ENCODE results near the gene PSME3IP1. TPM values are rescaled to one million over a fixed set of nuclear protein-coding genes. Genes with fewer than 3 reads are reported as not detected.

Gene PSME3IP1
- total and polyA plus RNA-seq, 2 of the 4 experiments (the other 2 are of a cell fraction) = 50.2 to 75.2 TPM

DNA sequence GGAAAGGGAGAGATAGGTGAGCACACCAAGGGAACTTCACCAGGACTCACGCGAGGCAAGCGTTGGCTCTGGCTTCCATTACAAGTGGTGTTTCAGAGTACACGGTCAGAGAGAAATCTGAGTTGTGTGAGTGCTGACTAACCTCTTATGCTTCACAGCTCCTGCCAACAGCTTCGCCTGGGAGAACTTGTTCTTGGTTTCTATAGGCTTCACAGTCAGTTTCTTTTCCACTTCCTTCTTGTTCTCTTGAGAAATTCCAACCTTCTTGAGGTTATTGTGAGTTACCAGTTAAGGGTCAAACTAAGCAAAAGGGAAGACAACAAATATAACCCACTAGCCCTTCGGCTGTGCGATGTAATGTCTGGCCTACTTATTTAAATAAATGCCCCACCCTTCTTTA is 18.9 kb downstream of the PSME3IP1 start:
- CTCF ChIA-PET = no interaction called here
- no peaks in the 10 kb centered on the region for H3K4me1 ChIP-seq (ENCODE audit: control insufficient read depth, insufficient read depth, low read length)
- H4K5ac ChIP-seq (ENCODE audit: low read depth, low read length) = no peak overlapping the region
- peaks cover 45% of the 10 kb centered on the region for H3K36me3 ChIP-seq (ENCODE audit: control insufficient read depth, insufficient read depth, low read length)
- H3K56ac ChIP-seq (ENCODE audit: extremely low read depth, insufficient read depth, low read length) = no peak overlapping the region
- no CpG with 5 or more reads among the region's 7 CpGs for WGBS, 2 experiments (ENCODE audit: extremely low coverage in 2 of 2, insufficient read length in 1 of 2)
- no peak overlapping the region for H3K18ac ChIP-seq (ENCODE audit: low read depth, low read length)
- no peak overlapping the region for H3K27ac ChIP-seq (ENCODE audit: insufficient read depth, low read length)
- DNase-seq (peak; percentile 65), ATAC-seq (ENCODE audit: low read depth) (no peak)
- no peak overlapping the region for H3K14ac ChIP-seq (replicated peaks; ENCODE audit: low read depth, low read length)
- H2BK20ac ChIP-seq (ENCODE audit: low read depth, low read length) = no peak overlapping the region
- H4K20me1 ChIP-seq (ENCODE audit: insufficient read depth, low read length) = peaks cover 3% of the 10 kb centered on the region; the same call in 1 of the 2 replicates
- in situ Hi-C loops (cut with MboI; ENCODE audit: low sequenced_read_pairs) (loop anchor here (5.0 kb wide), 1 partner anchor 80 kb away; no protein-coding TSS in a partner anchor), intact Hi-C loops (cut with micrococcal nuclease) (loop anchor here (5.0 kb wide), 2 partner anchors 300 to 375 kb away; partner anchors contain the start of gene SLC12A3), dilution Hi-C loops (cut with HindIII; ENCODE audit: low sequenced_read_pairs, unreplicated experiment) (no loop called here)
- no peak for TF ChIP-seq MAZ (IDR thresholded peaks at IDR 0.05; ENCODE audit: borderline replicate concordance, low read depth, low read length)
- TF ChIP-seq, protein P1, sequence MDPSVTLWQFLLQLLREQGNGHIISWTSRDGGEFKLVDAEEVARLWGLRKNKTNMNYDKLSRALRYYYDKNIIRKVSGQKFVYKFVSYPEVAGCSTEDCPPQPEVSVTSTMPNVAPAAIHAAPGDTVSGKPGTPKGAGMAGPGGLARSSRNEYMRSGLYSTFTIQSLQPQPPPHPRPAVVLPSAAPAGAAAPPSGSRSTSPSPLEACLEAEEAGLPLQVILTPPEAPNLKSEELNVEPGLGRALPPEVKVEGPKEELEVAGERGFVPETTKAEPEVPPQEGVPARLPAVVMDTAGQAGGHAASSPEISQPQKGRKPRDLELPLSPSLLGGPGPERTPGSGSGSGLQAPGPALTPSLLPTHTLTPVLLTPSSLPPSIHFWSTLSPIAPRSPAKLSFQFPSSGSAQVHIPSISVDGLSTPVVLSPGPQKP (IDR thresholded peaks at IDR 0.05; ENCODE audit: borderline replicate concordance, low read depth, low read length) = no peak
- no peak for TF ChIP-seq NFE2L2 (IDR thresholded peaks at IDR 0.05; ENCODE audit: low read depth, low read length)
- TF ChIP-seq, protein P2, sequence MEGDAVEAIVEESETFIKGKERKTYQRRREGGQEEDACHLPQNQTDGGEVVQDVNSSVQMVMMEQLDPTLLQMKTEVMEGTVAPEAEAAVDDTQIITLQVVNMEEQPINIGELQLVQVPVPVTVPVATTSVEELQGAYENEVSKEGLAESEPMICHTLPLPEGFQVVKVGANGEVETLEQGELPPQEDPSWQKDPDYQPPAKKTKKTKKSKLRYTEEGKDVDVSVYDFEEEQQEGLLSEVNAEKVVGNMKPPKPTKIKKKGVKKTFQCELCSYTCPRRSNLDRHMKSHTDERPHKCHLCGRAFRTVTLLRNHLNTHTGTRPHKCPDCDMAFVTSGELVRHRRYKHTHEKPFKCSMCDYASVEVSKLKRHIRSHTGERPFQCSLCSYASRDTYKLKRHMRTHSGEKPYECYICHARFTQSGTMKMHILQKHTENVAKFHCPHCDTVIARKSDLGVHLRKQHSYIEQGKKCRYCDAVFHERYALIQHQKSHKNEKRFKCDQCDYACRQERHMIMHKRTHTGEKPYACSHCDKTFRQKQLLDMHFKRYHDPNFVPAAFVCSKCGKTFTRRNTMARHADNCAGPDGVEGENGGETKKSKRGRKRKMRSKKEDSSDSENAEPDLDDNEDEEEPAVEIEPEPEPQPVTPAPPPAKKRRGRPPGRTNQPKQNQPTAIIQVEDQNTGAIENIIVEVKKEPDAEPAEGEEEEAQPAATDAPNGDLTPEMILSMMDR (conservative IDR thresholded peaks at IDR 0.05; ENCODE audit: low read depth, low read length) = no peak
- no peak for TF ChIP-seq FOS (IDR thresholded peaks at IDR 0.05; ENCODE audit: low read depth, low read length)
- TF ChIP-seq RFX5 (IDR thresholded peaks at IDR 0.05; ENCODE audit: low read depth, low read length) = no peak
- TF ChIP-seq MAFK (IDR thresholded peaks at IDR 0.05; ENCODE audit: low read depth, low read length) = no peak
- no peak overlapping the region for H2AFZ ChIP-seq (replicated peaks; ENCODE audit: low read length, poor library complexity)
- no peak overlapping the region for H2BK120ac ChIP-seq (ENCODE audit: low read depth, low read length)
- POLR2A ChIA-PET (ENCODE audit: unreplicated experiment) = no interaction called here
- H3K4me3 ChIP-seq (ENCODE audit: insufficient read depth, low read depth, low read length) = no peak overlapping the region
- no peaks in the 10 kb centered on the region for H3K9me1 ChIP-seq (ENCODE audit: insufficient read depth, low read length)
- no peak overlapping the region for H2BK15ac ChIP-seq (ENCODE audit: low read depth, low read length)
- no peak overlapping the region for H2BK5ac ChIP-seq (ENCODE audit: low read depth, low read length, poor library complexity, severe bottlenecking)
- H3K23ac ChIP-seq (ENCODE audit: low read depth, low read length) = no peak overlapping the region
- no peak overlapping the region for H3K4ac ChIP-seq (ENCODE audit: low read depth, low read length)
- H3K79me1 ChIP-seq (ENCODE audit: low read depth in 1 of 2, low read length in 2 of 2) = peaks cover 4 to 5% of the 10 kb centered on the region in 2 experiments; a peak in 1 of 4 replicates
- no TSS peak for BruUV-seq (replicated peaks)
- H2AK9ac ChIP-seq (replicated peaks; ENCODE audit: low read depth, low read length, poor library complexity) = no peak overlapping the region
- H3K27me3 ChIP-seq (ENCODE audit: control insufficient read depth, insufficient read depth, low read length) = no peaks in the 10 kb centered on the region
- no peak overlapping the region for H3K9ac ChIP-seq (ENCODE audit: low read depth, low read length)
- no peaks in the 10 kb centered on the region for H3K9me3 ChIP-seq (ENCODE audit: control insufficient read depth, insufficient read depth, low read length)
- H4K91ac ChIP-seq (ENCODE audit: insufficient read depth, low read depth, low read length) = no peak overlapping the region
- no peak overlapping the region for H2AK5ac ChIP-seq (ENCODE audit: low read depth, low read length)
- H3K4me2 ChIP-seq (ENCODE audit: low read depth, low read length) = no peak overlapping the region
- no peak overlapping the region for H4K8ac ChIP-seq (ENCODE audit: low read depth in 2 of 2, low read length in 2 of 2)
